Gastroesophageal sphincter (tissue), 3 donors: Measurements from ENCODE around the gene PLA2G4B.

Source experiments
- EP300 ChIP-seq: sonication (generic); formaldehyde crosslinking; IDR thresholded peaks from one replicate; pipeline ENCODE4 v1.6.1; 2017; ENCODE audit warnings: antibody characterized with exemption, mild to moderate bottlenecking
- POLR2A ChIP-seq, 2 donors: fragments of 450-650 bp; IDR thresholded peaks; one replicate each; pipeline ENCODE4 v1.6.1; 2017; ENCODE audit warnings: antibody characterized with exemption in 2 of 2, mild to moderate bottlenecking in 2 of 2, moderate library complexity in 1 of 2
- TF ChIP-seq, protein P1 (sequence below), 4 experiments: fragments of 200-600 bp in 2 of 4; fragments of 450-650 bp in 2 of 4; sonication (generic) in 1 of 4; IDR thresholded peaks; one replicate each; pipeline ENCODE4 v1.5.1; 2017 to 2019; ENCODE audit warnings: antibody characterized with exemption in 4 of 4, mild to moderate bottlenecking in 2 of 4, moderate library complexity in 2 of 4

DNA sequence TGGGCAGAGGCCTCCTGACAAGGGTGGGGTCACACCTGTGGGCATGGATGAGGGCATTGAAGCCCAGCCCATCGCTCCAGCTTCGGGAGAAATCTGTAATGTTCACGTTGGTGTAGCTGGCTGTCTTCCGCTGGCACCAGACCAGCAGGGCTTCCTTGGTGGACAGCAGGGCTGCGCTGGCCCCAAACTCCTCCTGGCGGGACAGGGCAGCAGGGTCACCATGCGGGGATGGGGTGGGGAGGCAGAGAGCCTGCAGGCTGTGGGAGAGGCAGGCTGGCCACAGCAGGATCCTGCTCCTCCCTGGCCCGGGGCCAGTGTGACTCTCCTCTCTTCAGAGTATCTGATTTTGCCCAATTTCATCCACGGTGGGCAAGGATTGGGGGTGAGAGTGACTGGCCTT, 49.2 kb downstream of the PLA2G4B start:
- TF ChIP-seq POLR2A (IDR thresholded peaks at IDR 0.05) (no peak), EP300 (no peak)
- TF ChIP-seq, protein P1, sequence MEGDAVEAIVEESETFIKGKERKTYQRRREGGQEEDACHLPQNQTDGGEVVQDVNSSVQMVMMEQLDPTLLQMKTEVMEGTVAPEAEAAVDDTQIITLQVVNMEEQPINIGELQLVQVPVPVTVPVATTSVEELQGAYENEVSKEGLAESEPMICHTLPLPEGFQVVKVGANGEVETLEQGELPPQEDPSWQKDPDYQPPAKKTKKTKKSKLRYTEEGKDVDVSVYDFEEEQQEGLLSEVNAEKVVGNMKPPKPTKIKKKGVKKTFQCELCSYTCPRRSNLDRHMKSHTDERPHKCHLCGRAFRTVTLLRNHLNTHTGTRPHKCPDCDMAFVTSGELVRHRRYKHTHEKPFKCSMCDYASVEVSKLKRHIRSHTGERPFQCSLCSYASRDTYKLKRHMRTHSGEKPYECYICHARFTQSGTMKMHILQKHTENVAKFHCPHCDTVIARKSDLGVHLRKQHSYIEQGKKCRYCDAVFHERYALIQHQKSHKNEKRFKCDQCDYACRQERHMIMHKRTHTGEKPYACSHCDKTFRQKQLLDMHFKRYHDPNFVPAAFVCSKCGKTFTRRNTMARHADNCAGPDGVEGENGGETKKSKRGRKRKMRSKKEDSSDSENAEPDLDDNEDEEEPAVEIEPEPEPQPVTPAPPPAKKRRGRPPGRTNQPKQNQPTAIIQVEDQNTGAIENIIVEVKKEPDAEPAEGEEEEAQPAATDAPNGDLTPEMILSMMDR (IDR thresholded peaks at IDR 0.05): no peak
